Neuron (in vitro differentiated cells): ENCODE measurements around the gene POC1A.

Experiments used
- H2AFZ ChIP-seq: one replicate; pipeline ENCODE4 v1.6.1; 2013; ENCODE audit warnings: low read depth, mild to moderate bottlenecking, inconsistent platforms, low read length, moderate library complexity
- H3K27me3 ChIP-seq: one replicate; pipeline ENCODE4 v1.6.1; 2013; ENCODE audit warnings: low read length; ENCODE audit not compliant: insufficient read depth
- H3K36me3 ChIP-seq: one replicate; pipeline ENCODE4 v1.6.1; 2013; ENCODE audit warnings: low read length; ENCODE audit not compliant: insufficient read depth
- H3K4me1 ChIP-seq: one replicate; pipeline ENCODE4 v1.6.1; 2013; ENCODE audit warnings: low read length; ENCODE audit not compliant: insufficient read depth
- H3K4me3 ChIP-seq: 2 replicates; pipeline ENCODE4 v1.5.1; 2013; ENCODE audit warnings: mild to moderate bottlenecking, low read length, moderate library complexity
- H3K9me3 ChIP-seq: one replicate; pipeline ENCODE4 v1.6.1; 2013; ENCODE audit warnings: low read length

The POC1A gene

DNA sequence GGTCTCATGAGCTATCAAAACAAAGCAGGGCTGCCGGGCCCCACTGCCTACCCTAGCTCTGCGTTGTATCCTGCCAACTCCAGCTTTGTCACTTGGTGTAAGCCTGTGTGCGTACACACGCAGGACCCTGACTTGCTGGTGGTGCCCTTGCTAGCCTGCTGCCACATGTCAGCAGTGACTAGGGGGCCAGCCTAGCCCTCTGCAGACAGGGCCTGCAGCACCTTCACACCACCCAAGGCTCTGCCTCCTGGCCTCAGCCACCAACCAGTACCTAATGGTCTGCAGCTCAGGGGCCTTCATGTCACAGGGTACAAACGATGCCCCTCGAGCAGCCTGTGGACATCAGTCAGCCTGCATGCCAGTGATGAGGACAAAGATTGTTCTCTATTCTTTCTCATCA, 67.8 kb downstream of the POC1A start:
- H2AFZ ChIP-seq, result no peak overlapping the region
- H3K9me3 ChIP-seq, result no peaks in the 10 kb centered on the region
- H3K36me3 ChIP-seq, result peaks cover 2% of the 10 kb centered on the region
- no peaks in the 10 kb centered on the region for H3K27me3 ChIP-seq
- H3K4me1 ChIP-seq, result peaks cover 12% of the 10 kb centered on the region
- no peak overlapping the region for H3K4me3 ChIP-seq

DNA sequence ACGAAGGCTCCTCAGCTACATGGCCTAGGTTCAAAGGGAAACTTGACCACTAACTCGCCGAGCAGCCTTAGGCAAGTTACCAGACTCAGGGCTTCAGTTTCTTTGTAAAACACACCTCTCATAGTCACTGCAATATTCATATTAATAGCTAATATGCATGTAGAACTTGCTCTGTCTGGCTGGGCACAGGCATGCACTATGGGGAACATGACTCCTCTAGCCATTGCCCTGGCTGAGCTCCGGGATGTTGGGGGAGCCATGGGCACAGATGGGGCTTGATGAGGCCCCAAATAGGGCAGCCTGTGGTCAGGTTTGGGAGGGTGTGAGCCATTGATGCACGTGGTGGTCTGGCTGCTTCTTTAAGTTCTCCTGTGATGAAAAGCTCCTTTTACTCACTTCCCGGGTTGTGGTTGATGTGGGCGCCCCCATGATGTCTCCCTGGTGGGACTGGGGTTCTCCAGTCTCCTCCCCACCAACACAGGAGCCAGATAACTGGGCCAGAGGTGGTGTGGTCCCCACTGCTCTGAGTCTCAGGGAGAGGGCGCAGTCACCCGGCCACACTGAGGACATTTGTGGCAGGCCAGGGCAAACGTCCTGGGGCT, 68.4 kb downstream of the POC1A start:
- H3K36me3 ChIP-seq, result peaks cover 2% of the 10 kb centered on the region
- H3K9me3 ChIP-seq, result no peaks in the 10 kb centered on the region
- peaks cover 10% of the 10 kb centered on the region for H3K4me1 ChIP-seq
- H3K4me3 ChIP-seq, result no peak overlapping the region
- no peaks in the 10 kb centered on the region for H3K27me3 ChIP-seq
- no peak overlapping the region for H2AFZ ChIP-seq

DNA sequence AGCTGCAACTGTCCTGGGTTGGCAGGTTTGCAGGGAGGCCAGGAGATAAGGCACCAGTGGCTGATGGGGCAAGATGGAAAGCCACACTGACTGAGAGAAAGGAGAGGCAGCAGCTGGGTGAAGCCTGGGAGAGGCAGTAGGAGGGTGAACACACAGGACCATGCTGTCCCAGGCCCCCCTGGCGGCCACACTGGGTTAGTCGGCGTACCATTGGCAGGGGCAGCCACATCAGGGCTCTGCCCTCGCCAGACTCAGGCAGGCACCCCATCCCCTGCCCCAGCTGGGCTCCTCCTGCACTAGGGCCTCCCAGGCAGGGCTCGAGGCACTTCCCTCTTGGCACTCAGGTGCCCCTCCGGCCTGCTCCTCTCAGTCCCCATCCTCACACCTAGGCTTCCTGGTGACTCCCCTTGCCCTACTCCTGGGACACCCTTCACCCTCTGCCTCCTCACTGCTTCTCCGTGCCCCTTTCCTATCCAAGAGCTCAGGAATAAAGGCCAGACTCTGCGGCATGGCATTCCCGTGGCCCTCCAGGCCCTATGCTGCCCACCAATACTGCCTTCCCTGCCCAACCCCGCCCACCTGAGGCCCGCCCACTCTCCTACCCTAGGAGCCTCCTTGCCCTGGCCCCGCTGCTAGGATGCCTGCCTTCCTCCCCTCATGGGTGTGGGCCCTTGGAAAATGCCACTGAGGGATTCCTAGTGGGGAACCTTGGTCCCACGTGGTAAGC, 69.1 kb downstream of the POC1A start:
- H3K36me3 ChIP-seq, result peaks cover 2% of the 10 kb centered on the region
- H3K9me3 ChIP-seq, result no peaks in the 10 kb centered on the region
- no peak overlapping the region for H3K4me3 ChIP-seq
- H3K4me1 ChIP-seq, result peaks cover 10% of the 10 kb centered on the region
- H2AFZ ChIP-seq, result no peak overlapping the region
- H3K27me3 ChIP-seq, result no peaks in the 10 kb centered on the region

- Histone ChIP-seq H2AFZ (no peak overlapping the region), H3K4me3 (no peak overlapping the region)
Observed at GRCh38 chr3:52084216-52084945, 69.8 kb downstream of the POC1A start.

GRCh38 chr3:52083556-52084087, 70.6 kb downstream of the POC1A start:
- peaks cover 5% of the 10 kb centered on the region for H3K4me1 ChIP-seq
- H3K9me3 ChIP-seq, result no peaks in the 10 kb centered on the region
- H3K36me3 ChIP-seq, result peaks cover 2% of the 10 kb centered on the region
- H3K4me3 ChIP-seq, result no peak overlapping the region
- H3K27me3 ChIP-seq, result no peaks in the 10 kb centered on the region
- H2AFZ ChIP-seq, result no peak overlapping the region

More at GRCh38 chr3:52084216-52084945, 69.8 kb downstream of the POC1A start:
- Histone ChIP-seq H3K4me1 (peaks cover 10% of the 10 kb centered on the region), H3K36me3 (peaks cover 2% of the 10 kb centered on the region), H3K9me3 (no peaks in the 10 kb centered on the region), H3K27me3 (no peaks in the 10 kb centered on the region)

- H3K4me1 ChIP-seq, result no peaks in the 10 kb centered on the region
- H3K9me3 ChIP-seq, result no peaks in the 10 kb centered on the region
- H3K4me3 ChIP-seq, result no peak overlapping the region
- H2AFZ ChIP-seq, result no peak overlapping the region
- peaks cover 2% of the 10 kb centered on the region for H3K36me3 ChIP-seq
- H3K27me3 ChIP-seq, result no peaks in the 10 kb centered on the region
Observed at GRCh38 chr3:52082951-52083350, 71.3 kb downstream of the POC1A start.

- H2AFZ ChIP-seq, result no peak overlapping the region
- no peak overlapping the region for H3K4me3 ChIP-seq
- H3K4me1 ChIP-seq, result no peaks in the 10 kb centered on the region
- H3K27me3 ChIP-seq, result no peaks in the 10 kb centered on the region
- no peaks in the 10 kb centered on the region for H3K9me3 ChIP-seq
- H3K36me3 ChIP-seq, result peaks cover 2% of the 10 kb centered on the region
Observed at GRCh38 chr3:52080830-52081719, 73.1 kb downstream of the POC1A start.

DNA sequence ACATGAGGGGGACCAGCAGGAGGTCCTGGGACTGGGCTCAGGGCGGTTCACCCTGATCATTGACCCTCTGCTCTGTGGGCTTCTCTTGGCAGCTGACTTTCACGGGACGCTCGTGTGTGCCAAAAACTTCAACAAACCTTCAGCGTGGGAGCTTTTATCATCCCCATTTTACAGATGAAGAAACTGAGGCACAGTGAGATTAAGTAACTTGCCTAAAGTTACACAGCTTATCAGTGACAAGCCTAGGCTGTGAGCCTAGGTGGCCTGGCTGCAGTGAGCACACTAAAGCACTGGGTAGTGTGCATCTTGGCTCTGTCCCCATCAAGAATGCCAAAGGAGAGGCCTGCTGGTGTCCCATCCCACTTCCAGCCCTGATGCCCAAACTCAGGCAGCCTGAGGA, 74.3 kb downstream of the POC1A start:
- H2AFZ ChIP-seq, result no peak overlapping the region
- no peaks in the 10 kb centered on the region for H3K4me1 ChIP-seq
- no peak overlapping the region for H3K4me3 ChIP-seq
- H3K9me3 ChIP-seq, result no peaks in the 10 kb centered on the region
- peaks cover 7% of the 10 kb centered on the region for H3K36me3 ChIP-seq
- H3K27me3 ChIP-seq, result no peaks in the 10 kb centered on the region

DNA sequence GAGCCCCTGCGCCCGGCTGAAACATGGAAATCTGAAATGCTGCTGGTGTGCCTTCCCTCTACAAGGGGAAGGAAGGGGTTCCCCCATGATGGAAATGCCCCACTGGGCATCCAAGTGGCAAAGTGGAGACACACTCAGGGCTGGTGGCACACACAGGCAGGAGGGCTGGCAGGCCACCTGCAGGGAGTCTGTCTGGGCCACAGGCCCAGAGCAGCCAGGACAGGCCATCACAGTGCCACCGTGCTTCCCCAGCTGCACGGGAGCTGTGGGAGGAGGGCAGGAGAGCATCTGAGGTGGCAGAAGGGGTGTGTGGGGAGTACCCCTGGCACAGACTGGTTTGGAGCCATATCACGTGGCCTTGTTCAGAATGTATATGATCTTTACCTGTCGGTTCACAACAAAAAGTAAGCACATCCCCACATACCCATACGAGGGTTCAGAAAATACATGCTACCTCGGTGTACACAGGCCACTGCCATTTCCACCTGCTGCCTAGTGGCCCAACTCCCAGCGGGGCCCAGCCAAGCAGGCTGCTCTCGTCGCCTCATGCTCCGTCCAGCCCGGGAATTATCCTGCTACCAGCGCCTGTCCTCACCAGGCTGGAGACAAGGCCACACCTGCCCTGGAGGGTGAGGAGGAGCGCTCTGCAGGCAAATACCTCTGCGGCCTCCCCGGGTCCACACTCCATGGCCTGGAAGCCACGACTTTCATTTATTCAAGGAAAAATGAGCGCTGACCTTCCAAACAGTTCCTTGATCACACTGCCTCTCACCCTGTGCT, 75.3 kb downstream of the POC1A start:
- Histone ChIP-seq H3K36me3 (peaks cover 9% of the 10 kb centered on the region), H3K27me3 (no peaks in the 10 kb centered on the region), H3K4me3 (no peak overlapping the region), H3K9me3 (no peaks in the 10 kb centered on the region), H2AFZ (no peak overlapping the region), H3K4me1 (no peaks in the 10 kb centered on the region)

DNA sequence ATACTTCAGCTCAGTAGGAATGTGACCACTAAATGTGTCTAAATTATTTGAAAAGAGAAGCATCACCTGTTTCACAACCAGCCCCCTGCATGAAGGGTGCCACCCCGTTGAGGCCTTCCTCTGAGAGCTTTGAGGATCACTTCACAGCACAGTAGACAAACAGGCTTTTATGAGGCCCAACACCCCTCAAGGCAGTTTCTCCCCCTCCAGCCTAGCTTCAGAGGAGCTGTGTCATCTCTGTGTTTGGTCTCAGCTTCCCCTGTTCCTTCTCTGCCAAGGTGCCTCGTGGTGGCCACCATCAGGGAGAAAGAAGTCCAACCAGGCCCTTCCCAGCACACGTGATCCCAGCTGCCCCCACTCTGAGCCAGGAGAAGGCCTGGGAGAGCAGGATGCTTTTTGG, 76.3 kb downstream of the POC1A start:
- Histone ChIP-seq H3K4me3 (no peak overlapping the region), H3K36me3 (peaks cover 8% of the 10 kb centered on the region), H2AFZ (no peak overlapping the region), H3K4me1 (no peaks in the 10 kb centered on the region), H3K9me3 (no peaks in the 10 kb centered on the region), H3K27me3 (no peaks in the 10 kb centered on the region)

DNA sequence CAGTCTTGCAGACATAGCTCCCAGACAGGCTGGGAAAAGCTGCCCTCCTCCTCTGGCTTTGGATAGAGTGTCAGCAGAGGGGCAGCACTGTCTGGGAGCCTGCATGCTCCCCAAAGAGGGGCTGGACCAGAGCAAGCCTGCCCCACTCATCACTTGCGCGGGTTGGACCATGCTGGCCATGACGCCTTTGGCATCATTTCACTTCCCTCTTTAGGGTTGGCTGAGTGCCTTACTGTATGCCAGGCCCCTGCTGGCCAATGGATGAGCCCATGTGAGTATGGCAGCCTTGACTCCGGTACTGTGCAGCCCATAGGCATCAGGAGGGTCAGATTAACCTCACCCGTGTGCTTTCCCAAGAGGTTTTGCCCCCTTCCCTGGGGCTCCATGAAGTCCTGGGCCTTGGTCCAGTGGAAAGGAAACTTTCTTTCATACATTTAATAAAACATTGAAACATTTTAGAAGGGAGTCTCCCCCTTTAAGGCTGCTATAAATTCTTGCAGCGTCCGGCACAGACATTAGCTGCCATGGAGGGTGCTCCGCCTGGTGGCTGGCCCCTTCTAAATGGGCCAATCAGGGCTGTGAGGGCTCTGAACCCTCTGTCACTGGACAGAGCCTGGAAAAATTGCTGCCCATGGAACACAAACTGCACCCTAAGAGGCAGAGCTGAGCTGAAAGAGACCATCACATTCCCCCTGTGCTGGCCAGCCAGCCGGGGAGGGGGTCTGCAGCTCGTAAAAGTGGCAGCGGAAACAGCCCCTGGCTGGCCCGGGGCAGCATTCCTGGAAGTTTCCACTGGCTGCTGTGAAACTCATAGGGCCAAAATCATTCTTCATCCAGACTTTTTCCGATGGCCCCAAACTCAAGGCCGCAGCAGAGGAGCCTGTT, 77.1 kb downstream of the POC1A start:
- Histone ChIP-seq H3K27me3 (no peaks in the 10 kb centered on the region), H3K4me1 (no peaks in the 10 kb centered on the region), H3K36me3 (peaks cover 8% of the 10 kb centered on the region), H3K9me3 (no peaks in the 10 kb centered on the region), H2AFZ (no peak overlapping the region), H3K4me3 (no peak overlapping the region)
